Activated naive CD8-positive, alpha-beta T cell treated with anti-CD3 and anti-CD28 coated beads, Interleukin-2, amount 50 U/mL, for 16 hours (primary cell): ENCODE measurements around the gene MRPL24.

Source experiments
- DNase-seq: peaks from one replicate; pipeline ENCODE4 v3.0.0-alpha.2; 2020; ENCODE audit warnings: low read depth, low spot score

Gene MRPL24

DNA sequence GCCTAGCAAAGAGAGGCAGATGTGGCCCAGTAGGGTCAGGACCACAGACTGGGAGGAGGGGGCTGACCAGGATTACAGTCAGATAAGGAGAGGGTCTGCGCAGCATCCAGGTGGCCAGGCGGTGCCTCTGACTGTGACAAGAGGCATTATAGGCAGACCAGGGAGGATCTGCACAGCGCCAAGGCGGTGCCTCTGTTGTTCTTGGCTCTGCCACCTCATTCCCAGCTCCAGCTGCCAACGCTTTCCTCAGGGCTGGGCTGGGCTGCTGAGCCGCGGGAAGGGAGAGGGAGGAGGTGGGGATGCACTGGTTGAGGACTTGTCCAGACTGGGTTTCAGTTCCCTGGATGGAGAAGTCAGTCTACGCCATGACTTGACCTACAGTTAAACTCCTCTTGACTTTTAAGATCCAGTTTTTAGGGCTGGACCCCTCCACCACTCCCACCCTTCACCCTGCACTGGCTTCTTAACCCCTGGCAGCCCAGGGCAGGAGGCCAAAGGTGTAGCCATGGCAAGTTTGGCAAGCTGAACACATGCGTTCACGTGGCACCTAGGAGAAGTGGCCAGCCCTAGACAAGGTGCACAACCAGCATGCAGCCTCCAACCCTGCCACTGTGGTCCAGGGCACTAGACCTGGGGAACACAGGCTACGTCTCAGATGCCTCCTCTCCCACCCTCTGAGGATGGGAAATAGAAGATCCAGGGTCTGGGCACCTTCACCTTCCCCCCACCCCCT lies 31.0 kb downstream of the MRPL24 start:
- DNase-seq = no peak

DNA sequence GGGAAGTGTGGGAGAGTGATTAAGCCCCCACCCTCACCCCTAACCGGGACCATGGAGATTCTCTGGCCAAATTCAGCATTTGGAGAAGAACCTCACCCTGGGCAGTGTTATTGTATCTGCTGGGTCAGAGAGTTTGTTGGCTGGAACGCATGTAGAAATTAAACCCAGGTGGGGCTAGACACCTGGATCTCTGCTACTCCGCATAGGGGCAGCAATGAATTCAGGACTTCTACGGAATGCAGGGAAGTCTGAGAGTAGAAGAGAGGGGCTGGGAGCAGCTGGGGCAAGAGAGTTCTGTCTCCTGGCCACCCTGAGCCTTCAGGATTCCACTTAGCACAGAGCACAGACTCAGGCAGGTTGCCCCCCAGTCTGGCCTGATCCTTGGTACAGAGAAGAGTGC lies 31.9 kb downstream of the MRPL24 start:
- DNase-seq = no peak

DNA sequence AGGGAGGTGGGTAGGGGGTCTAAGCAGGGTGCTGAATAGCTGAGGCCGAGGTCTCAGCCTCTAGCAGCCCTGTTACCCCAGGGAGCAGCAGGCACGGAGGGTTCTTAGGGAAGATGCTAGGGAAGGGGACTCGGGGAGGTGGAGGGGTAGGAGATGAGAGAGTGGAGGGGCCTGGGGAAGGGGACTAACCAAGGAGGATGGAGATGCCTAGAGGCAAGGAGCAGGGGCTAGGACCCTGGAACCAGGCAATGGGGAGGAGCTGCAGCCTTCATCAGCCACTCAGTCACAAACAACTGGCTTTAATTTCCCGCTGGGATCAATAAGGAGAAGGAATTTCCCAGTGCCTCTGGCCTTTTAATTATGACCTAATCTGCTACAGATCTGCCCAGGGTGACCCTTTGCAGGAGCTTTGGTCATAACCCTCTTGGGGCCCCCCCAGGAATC lies 32.6 kb downstream of the MRPL24 start:
- DNase-seq = no peak

GRCh38 chr1:156707417-156708217 lies 33.3 kb downstream of the MRPL24 start:
- DNase-seq = no peak

DNA sequence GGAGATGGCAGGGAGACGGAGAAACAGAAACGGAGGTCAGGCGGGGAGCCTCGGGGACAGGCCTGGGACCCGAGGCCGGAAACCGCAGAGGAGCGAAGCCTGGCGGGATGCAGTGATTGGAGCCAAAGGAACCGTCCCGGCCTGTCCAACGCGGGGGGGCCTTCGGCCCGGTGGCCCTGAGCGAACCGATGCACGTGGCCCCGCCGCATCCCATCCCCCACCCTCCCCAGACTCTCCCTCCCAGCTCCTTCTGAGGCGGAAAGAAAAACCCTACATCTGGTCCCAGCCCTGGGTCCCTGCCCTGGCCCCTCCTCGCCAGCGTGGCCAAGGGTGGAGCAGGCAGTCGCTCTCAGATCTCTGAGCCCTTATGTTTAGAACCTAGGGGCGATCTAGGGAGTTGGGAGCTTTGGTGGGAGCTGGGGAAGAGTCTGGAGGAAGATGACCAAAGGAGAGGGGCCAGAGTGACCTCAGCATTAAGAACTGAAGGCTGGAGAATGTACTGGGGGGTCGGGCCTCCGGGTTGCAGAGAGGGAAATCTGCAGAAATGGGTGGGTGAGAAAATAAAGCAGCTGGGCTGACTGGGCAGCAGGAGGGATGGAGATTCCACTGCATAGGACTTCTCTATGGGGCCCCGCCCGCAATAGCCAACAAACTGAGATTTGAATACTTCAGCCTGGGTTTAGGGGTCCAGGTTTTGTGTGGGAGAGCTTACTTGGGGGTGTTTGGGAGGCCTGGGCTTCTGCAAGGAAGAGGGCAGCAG lies 34.1 kb downstream of the MRPL24 start:
- DNase-seq = no peak

GRCh38 chr1:156705918-156706656 lies 34.8 kb downstream of the MRPL24 start:
- peak; percentile 48 for DNase-seq

GRCh38 chr1:156705321-156705917 lies 35.5 kb downstream of the MRPL24 start, which contains the start of gene CRABP2:
Gene CRABP2 (minus strand): TSS chr1:156705583. CDS start chr1:156705446, 137 bp downstream.
- no peak for DNase-seq

DNA sequence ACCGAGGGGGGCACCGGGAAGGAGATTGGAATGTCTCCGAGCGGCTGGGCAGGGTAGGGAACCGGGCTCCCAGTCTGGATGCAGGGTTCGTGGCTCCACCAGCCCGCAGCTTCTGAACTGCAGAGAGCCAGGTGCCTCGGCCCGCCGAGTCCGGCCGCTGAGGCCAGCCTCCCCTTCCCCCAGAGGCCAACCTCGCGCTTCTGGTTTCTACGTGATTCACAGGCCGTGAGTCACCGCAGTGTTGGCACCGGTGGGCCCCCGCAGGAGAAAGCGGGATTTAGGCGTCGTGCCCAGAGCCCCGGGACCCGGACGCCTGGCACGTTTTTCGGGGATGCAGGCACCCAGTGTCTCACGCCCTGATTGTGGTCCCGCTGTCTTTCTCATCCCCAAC lies 36.0 kb downstream of the MRPL24 start:
- no peak for DNase-seq

GRCh38 chr1:156704166-156704711 lies 36.6 kb downstream of the MRPL24 start:
- DNase-seq = no peak

- DNase-seq = no peak
These were observed 37.1 kb downstream of the MRPL24 start for GRCh38 chr1:156703741-156704140.

- no peak for DNase-seq
These were observed 37.6 kb downstream of the MRPL24 start for GRCh38 chr1:156703336-156703735.

- DNase-seq = no peak
These were observed 40.0 kb downstream of the MRPL24 start for GRCh38 chr1:156700736-156701531.

DNA sequence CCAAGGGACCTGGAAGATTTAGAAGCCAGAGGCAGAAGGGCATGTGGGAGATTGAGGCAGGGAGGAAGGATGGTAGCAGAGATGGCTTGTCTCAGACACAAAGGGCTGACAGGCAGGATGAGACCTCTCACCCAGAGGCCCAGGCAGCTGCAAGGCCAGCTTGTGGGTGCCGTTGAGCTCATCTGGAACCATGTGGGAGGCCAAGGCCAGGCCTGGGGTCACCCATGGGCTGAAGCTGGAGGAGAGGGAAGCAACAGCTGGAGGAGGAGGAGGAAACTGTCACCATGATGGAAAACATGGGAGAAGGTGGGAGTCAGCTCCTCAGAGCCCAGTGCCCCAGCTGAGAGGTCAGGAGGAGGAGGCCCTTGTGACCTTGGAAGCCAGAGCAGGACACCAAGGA lies 41.9 kb downstream of the MRPL24 start:
- DNase-seq = no peak

GRCh38 chr1:156697481-156697880 lies 43.4 kb downstream of the MRPL24 start:
- no peak for DNase-seq

- no peak for DNase-seq
These were observed 44.1 kb downstream of the MRPL24 start for GRCh38 chr1:156696755-156697154.

GRCh38 chr1:156694690-156694962 lies 46.3 kb downstream of the MRPL24 start:
- DNase-seq = no peak

GRCh38 chr1:156693848-156694689 lies 46.8 kb downstream of the MRPL24 start:
- DNase-seq = no peak

- no peak for DNase-seq
These were observed 47.7 kb downstream of the MRPL24 start for GRCh38 chr1:156692925-156693847.
